Stomach (tissue), 4 donors: ENCODE data around the gene CMKLR1.

ENCODE experiments used
- CTCF ChIP-seq, 7 experiments: fragments of 450-650 bp in 4 of 7; fragments of 200-600 bp in 3 of 7; sonication (generic) in 3 of 7; IDR thresholded peaks; one replicate each; pipeline ENCODE4 v1.5.1; 2016 to 2019; ENCODE audit warnings: antibody characterized with exemption in 7 of 7, control low read depth in 2 of 7, mild to moderate bottlenecking in 1 of 7
- POLR2A ChIP-seq, 4 donors: fragments of 450-650 bp; IDR thresholded peaks; one replicate each; pipeline ENCODE4 v1.6.1; 2016; ENCODE audit warnings: antibody characterized with exemption in 4 of 4, control low read depth in 2 of 4, mild to moderate bottlenecking in 1 of 4, moderate library complexity in 1 of 4

- TF ChIP-seq POLR2A (IDR thresholded peaks at IDR 0.05) (no peak), CTCF (IDR thresholded peaks at IDR 0.05) (no peak)
Observed at GRCh38 chr12:108363165-108363564, 24.1 kb upstream of the CMKLR1 start.
